ENCODE results near the gene CLEC4G.

- TF ChIP-seq POLR2A (IDR thresholded peaks at IDR 0.05) (no peak), EP300 (IDR thresholded peaks at IDR 0.05) (no peak), CTCF (IDR thresholded peaks at IDR 0.05) (no peak)
Observed at GRCh38 chr19:7699003-7699402, 32.9 kb downstream of the CLEC4G start.

Measured in tibial nerve (tissue), 4 donors.